Activated CD4-positive, alpha-beta T cell treated with anti-CD3 and anti-CD28 coated beads for 4 hours (primary cell): ENCODE data around the gene SF3B5.
"Not testable (repeated sequence)": the region's sequence is repeated elsewhere in the genome, so short reads cannot be mapped to it uniquely, and the experiment has no call there.

ENCODE experiments used
- DNase-seq, 2 donors: peaks; one replicate each; pipeline ENCODE4 v3.0.0-alpha.2; 2020

The SF3B5 gene

DNA sequence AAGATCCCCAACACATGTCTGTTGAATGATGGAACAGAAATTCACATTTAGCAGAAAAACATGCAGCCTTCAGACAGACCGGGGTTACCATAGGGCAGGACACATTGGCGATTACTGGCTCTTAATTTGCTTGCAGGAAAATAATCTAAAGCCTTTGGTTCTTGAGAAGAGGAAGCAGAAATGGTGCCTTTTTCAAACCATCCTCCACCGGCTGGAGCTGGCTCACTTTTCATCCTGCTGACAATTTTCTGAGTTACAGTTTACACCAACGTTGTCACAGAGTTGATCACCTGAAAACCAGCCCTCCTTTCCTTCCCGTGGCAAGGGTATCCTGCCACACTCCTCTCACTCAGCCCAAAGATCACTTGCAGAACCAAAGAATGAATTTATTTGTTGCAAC, 32.6 kb downstream of the SF3B5 start:
- no peak for DNase-seq

DNA sequence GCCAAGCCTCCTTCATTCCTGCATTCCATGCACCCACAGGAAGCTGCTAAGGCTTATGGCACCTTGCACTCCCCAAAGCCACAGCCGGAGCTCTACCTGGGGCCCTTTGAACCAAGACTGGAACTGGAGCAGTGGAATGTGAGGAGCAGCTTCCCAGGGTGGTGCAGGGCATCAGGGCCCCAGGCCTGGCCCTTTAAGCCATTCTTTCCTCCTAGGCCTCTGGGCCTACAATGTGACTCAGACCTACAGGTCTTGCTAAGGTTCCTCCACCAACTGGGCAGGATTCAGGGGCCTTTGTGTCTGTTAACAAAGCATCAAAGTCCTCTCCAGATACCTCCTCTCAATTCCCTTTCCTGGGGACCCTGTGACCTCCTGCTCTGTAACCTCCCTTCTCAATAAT, 36.2 kb downstream of the SF3B5 start:
- no peak for DNase-seq

GRCh38 chr6:144055121-144055931, 40.0 kb downstream of the SF3B5 start:
- peak; percentile 38 to 49 for DNase-seq

GRCh38 chr6:144053601-144054000, 41.8 kb downstream of the SF3B5 start:
- no peak for DNase-seq

DNA sequence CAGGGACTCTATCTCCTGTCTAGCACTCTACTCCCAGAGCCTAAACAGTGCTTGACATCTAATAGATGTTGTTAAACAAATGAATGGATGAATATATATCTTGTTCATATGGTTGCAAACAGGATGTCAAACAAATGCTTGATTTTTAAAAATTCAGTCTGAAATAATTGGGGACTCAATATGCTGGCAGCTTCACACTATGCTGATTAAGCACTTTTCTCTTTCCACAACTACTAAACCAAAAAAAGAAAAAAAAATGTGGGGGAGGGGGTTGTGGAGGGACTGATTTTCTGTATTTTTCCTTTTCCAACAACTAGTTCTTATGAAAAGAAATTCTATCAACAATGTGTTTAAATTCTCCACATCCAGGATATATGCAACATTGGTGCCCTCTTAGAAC, 42.9 kb downstream of the SF3B5 start:
- DNase-seq, result no peak

DNA sequence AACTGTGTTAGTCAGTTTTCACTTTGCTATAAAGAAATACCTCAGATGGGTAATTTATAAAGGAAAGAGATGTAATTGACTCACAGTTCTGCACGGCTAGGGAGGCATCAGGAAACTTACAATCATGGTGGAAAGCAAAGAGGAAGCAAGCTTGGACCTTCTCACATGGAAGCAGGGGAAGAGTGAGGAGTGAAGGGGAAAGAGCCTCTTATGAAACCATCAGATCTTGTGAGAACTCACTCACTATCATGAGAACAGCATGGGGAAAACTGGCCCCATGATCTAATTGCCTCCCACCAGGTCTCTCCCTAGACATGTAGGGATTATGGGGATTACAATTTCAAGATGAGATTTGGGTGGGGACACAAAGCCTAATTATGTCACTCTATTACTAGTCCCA, 46.0 kb downstream of the SF3B5 start:
- DNase-seq, result no peak

DNA sequence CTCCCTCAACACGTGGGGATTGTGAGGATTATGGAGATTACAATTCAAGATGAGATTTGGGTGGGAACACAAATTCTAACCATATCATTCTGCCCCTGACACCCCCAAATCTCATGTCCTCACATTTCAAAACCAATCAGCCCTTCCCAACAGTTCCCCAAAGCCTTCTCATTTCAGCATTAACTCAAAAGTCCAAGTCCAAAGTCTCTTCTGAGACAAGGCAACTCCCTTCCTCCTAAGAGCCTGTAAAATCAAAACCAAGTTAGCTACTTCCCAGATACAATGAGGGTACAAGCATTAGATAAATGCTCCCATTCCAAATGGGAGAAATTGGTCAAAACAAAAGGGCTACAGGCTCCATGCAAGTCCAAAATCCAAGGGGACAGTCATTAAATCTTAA, 47.7 kb downstream of the SF3B5 start:
- DNase-seq, result no peak

DNA sequence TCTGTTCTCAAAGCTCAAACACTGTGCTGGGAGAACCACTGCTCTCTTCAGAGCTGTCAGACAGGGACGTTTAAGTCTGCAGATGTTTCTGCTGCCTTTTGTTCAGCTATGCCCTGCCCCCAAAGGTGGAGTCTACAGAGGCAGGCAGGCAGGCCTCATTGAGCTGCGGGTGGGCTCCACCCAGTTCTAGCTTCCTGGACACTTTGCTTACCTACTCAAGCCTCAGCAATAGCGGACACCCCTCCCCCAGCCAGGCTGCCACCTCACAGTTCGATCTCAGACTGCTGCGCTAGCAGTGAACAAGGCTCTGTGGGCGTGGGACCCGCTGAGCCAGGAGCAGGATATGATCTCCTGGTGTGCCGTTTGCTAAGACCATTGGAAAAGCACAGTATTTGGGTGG, 48.7 kb downstream of the SF3B5 start:
- not testable (repeated sequence) for DNase-seq

DNA sequence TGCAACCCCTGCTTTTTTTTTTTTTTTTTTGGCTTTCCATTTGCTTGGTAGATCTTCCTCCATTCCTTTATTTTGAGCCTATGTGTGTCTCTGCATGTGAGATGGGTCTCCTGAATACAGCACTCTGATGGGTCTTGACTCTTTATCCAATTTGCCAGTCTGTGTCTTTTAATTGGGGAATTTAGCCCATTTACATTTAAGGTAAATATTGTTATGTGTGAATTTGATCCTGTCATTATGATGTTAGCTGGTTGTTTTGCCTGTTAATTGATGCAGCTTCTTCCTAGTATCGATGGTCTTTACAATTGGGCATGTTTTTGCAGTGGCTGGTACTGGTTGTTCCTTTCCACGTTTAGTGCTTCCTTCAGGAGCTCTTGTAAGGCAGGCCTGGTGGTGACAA, 50.4 kb downstream of the SF3B5 start:
- not testable (repeated sequence) for DNase-seq
